HCT116 (cell line): ENCODE data around the gene PSME3IP1. TPM values are rescaled to one million over a fixed set of nuclear protein-coding genes. Genes with fewer than 3 reads are reported as not detected.

Experiments
- ATAC-seq: fragments of 200-7000 bp; cut with Tn5 transposase; 2 replicates; pipeline ENCODE4 v1.9.1; 2020; ENCODE audit warnings: mild to moderate bottlenecking, moderate library complexity
- BruUV-seq: library from RNA; stranded (reverse); fragments of 400-500 nt; replicated peaks from 2 replicates; lab custom pipeline; 2021; lab: Mats Ljungman, UMichigan
- CTCF ChIA-PET: fragments of 300-600 bp; sonication (Branson Sonifier 250); formaldehyde crosslinking; loops from one replicate; lab custom pipeline; 2021; ENCODE audit warnings: antibody characterized with exemption; lab: Charles Lee
- POLR2A ChIA-PET: fragments of 300-600, 350-600 bp; sonication (Branson Sonifier 250); formaldehyde crosslinking; loops from one replicate; lab custom pipeline; 2021; ENCODE audit warnings: antibody characterized with exemption; lab: Charles Lee
- RAD21 ChIA-PET, 2 experiments: fragments of 300-600 bp; sonication (Branson Sonifier 250); formaldehyde crosslinking; loops; one replicate each; lab custom pipeline; 2023; ENCODE audit warnings: low total read pairs in 2 of 2; ENCODE audit not compliant: uncharacterized antibody in 2 of 2, unreplicated experiment in 2 of 2, low non-redundant PET in 1 of 2; lab: Charles Lee
- DNase-seq: peaks from one replicate; pipeline ENCODE4 v3.0.0-alpha.2; 2010; ENCODE audit warnings: low read depth, low spot score
- H2AFZ ChIP-seq: fragments of 200-600 bp; shearing (Covaris generic), sonication (generic); 2 replicates; pipeline ENCODE4 v1.6.1; 2017; ENCODE audit warnings: low read depth, mixed run types, mixed read lengths, antibody characterized with exemption, low read length; ENCODE audit not compliant: poor library complexity, severe bottlenecking
- H3K27ac ChIP-seq: 2 replicates; pipeline ENCODE4 v1.5.1; 2012; ENCODE audit warnings: low read depth, low read length
- H3K27me3 ChIP-seq: fragments of 200-600 bp; sonication (generic); 2 replicates; pipeline ENCODE4 v1.6.1; 2016; ENCODE audit warnings: mixed run types, low read length, mixed read lengths; ENCODE audit not compliant: insufficient read depth
- H3K36me3 ChIP-seq, 2 experiments: fragments of 200-500 bp in 1 of 2; fragments of 200-600 bp in 1 of 2; sonication (Bioruptor generic) in 1 of 2; sonication (generic) in 1 of 2; 2 replicates each; pipeline versions ENCODE4 v1.5.1 to v1.6.1; 2014 to 2016; ENCODE audit warnings: low read length in 2 of 2, inconsistent platforms in 1 of 2, mixed read lengths in 1 of 2, mixed run types in 1 of 2; ENCODE audit not compliant: insufficient read depth in 2 of 2, control insufficient read depth in 1 of 2
- H3K4me1 ChIP-seq, 2 experiments: fragments of 200-600 bp in 1 of 2; sonication (generic) in 1 of 2; 2 replicates each; pipeline versions ENCODE4 v1.5.1 to v1.6.1; 2012 to 2017; ENCODE audit warnings: low read length in 2 of 2, inconsistent platforms in 1 of 2, mild to moderate bottlenecking in 1 of 2, mixed read lengths in 1 of 2, mixed run types in 1 of 2, moderate library complexity in 1 of 2; ENCODE audit not compliant: insufficient read depth in 2 of 2, control insufficient read depth in 1 of 2
- H3K4me2 ChIP-seq: fragments of 200-600 bp; sonication (generic); 2 replicates; pipeline ENCODE4 v1.6.1; 2017; ENCODE audit warnings: mixed run types, low read length, mixed read lengths
- H3K4me3 ChIP-seq, 2 experiments: fragments of 200-600 bp in 1 of 2; sonication (generic) in 1 of 2; replicated peaks in 1 of 2; 2 replicates each; pipeline ENCODE4 v1.5.1; 2011 to 2016; ENCODE audit warnings: low read length in 2 of 2, control low read depth in 1 of 2, low read depth in 1 of 2, mild to moderate bottlenecking in 1 of 2, mixed read lengths in 1 of 2, mixed run types in 1 of 2
- H3K79me2 ChIP-seq: fragments of 200-600 bp; sonication (generic); 2 replicates; pipeline ENCODE4 v1.6.1; 2017; ENCODE audit warnings: mild to moderate bottlenecking, mixed run types, low read length, moderate library complexity, mixed read lengths; ENCODE audit not compliant: insufficient read depth
- H3K9ac ChIP-seq: fragments of 200-600 bp; sonication (generic); 2 replicates; pipeline ENCODE4 v1.6.1; 2016; ENCODE audit warnings: low read length, mixed read lengths
- H3K9me2 ChIP-seq: fragments of 200-600 bp; sonication (generic), shearing (Covaris generic); 2 replicates; pipeline ENCODE4 v1.6.1; 2017; ENCODE audit warnings: mixed run types, mild to moderate bottlenecking, moderate library complexity; ENCODE audit not compliant: insufficient read depth
- H3K9me3 ChIP-seq, 2 experiments: fragments of 200-500 bp in 1 of 2; fragments of 200-600 bp in 1 of 2; sonication (Bioruptor generic) in 1 of 2; sonication (generic) in 1 of 2; 2 replicates each; pipeline ENCODE4 v1.6.1; 2014 to 2017; ENCODE audit warnings: low read length in 2 of 2, mixed read lengths in 2 of 2, inconsistent platforms in 1 of 2, low read depth in 1 of 2, mild to moderate bottlenecking in 1 of 2, mixed run types in 1 of 2, moderate library complexity in 1 of 2; ENCODE audit not compliant: control insufficient read depth in 1 of 2, insufficient read depth in 1 of 2
- H4K20me1 ChIP-seq: fragments of 200-600 bp; sonication (generic), shearing (Covaris generic); 2 replicates; pipeline ENCODE4 v1.6.1; 2017; ENCODE audit warnings: mixed run types, mild to moderate bottlenecking, moderate library complexity; ENCODE audit not compliant: insufficient read depth
- ATF3 ChIP-seq: IDR thresholded peaks from 2 replicates; pipeline ENCODE4 v1.6.1; 2012
- CBX3 ChIP-seq: IDR thresholded peaks from 2 replicates; pipeline ENCODE4 v1.6.1; 2012; ENCODE audit warnings: low read depth
- CEBPB ChIP-seq: IDR thresholded peaks from 2 replicates; pipeline ENCODE4 v1.6.1; 2012; ENCODE audit warnings: low read depth
- CTCF ChIP-seq, 3 experiments: fragments of 200-600 bp in 1 of 3; sonication (generic) in 1 of 3; IDR thresholded peaks in 2 of 3; conservative IDR thresholded peaks in 1 of 3; 2 replicates each; pipeline ENCODE4 v1.5.1; 2012 to 2017; ENCODE audit warnings: low read depth in 2 of 3, low read length in 2 of 3, antibody characterized with exemption in 1 of 3, borderline replicate concordance in 1 of 3, control low read depth in 1 of 3, mild to moderate bottlenecking in 1 of 3, mixed read lengths in 1 of 3, mixed run types in 1 of 3, moderate library complexity in 1 of 3; ENCODE audit not compliant: insufficient read depth in 1 of 3
- EGR1 ChIP-seq: IDR thresholded peaks from 2 replicates; pipeline ENCODE4 v1.6.1; 2012; ENCODE audit warnings: low read depth
- EZH2phosphoT487 ChIP-seq: fragments of 200-600 bp; IDR thresholded peaks from 2 replicates; pipeline ENCODE4 v1.6.1; 2018; ENCODE audit warnings: antibody characterized with exemption, borderline replicate concordance
- FOSL1 ChIP-seq: IDR thresholded peaks from 2 replicates; pipeline ENCODE4 v1.6.1; 2012; ENCODE audit warnings: low read depth
- JUND ChIP-seq: IDR thresholded peaks from 2 replicates; pipeline ENCODE4 v1.6.1; 2012
- POLR2A ChIP-seq: IDR thresholded peaks from 2 replicates; pipeline ENCODE4 v1.7.0; 2011; ENCODE audit warnings: borderline replicate concordance; ENCODE audit not compliant: insufficient read depth, insufficient read length; ENCODE audit errors: extremely low read depth
- REST ChIP-seq: IDR thresholded peaks from 2 replicates; pipeline ENCODE4 v1.6.1; 2012; ENCODE audit warnings: low read depth
- SIN3A ChIP-seq: IDR thresholded peaks from 2 replicates; pipeline ENCODE4 v1.6.1; 2012; ENCODE audit warnings: low read depth
- SRF ChIP-seq: IDR thresholded peaks from 2 replicates; pipeline ENCODE4 v1.6.1; 2012; ENCODE audit warnings: low read depth
- ZBTB33 ChIP-seq: IDR thresholded peaks from 2 replicates; pipeline ENCODE4 v1.6.1; 2011; ENCODE audit warnings: mild to moderate bottlenecking, low read length, moderate library complexity; ENCODE audit not compliant: insufficient replicate concordance; ENCODE audit errors: extremely low read depth
- intact Hi-C: fragments of 100-400 bp; cut with micrococcal nuclease; formaldehyde crosslinking; loops from 2 replicates; pipeline ENCODE4 v1.10.0; 2022
- total RNA-seq: library from RNA; stranded (reverse); gene quantifications from one replicate; pipeline ENCODE4 v1.2.1, GENCODE V29; 2021; ENCODE audit not compliant: unreplicated experiment

Gene PSME3IP1
- total RNA-seq, 1 experiment from 2014 or later = 88.5 TPM

- ATAC-seq = no peak
- Histone ChIP-seq H3K4me3 (no peak overlapping the region), H3K79me2 (no peaks in the 10 kb centered on the region), H3K4me1 (no peaks in the 10 kb centered on the region), H3K27me3 (no peaks in the 10 kb centered on the region), H3K4me2 (no peak overlapping the region), H3K36me3 (peaks cover 0 to 5% of the 10 kb centered on the region in 2 experiments; a peak in 1 of 4 replicates), H3K9me2 (no peaks in the 10 kb centered on the region), H3K9me3 (no peaks in the 10 kb centered on the region), H3K9ac (no peak overlapping the region), H2AFZ (no peak overlapping the region), H4K20me1 (no peaks in the 10 kb centered on the region), H3K27ac (no peak overlapping the region)
- intact Hi-C loops = no loop called here
- no TSS peak for BruUV-seq
- TF ChIP-seq CTCF (IDR thresholded peaks at IDR 0.05 in 2 of 3, conservative IDR thresholded peaks at IDR 0.05 in 1 of 3; ENCODE audit: borderline replicate concordance in 1 of 3, insufficient read depth in 1 of 3, low read depth in 2 of 3, low read length in 2 of 3) (no peak), EGR1 (no peak), SIN3A (no peak), JUND (no peak), CBX3 (no peak), CEBPB (no peak), ATF3 (no peak), EZH2phosphoT487 (no peak), ZBTB33 (no peak), REST (no peak), SRF (no peak), POLR2A (no peak), FOSL1 (no peak)
- ChIA-PET CTCF (no interaction called here), RAD21 (no interaction called here), POLR2A (interaction anchor here (0.6 kb wide), 1 partner anchor 54 kb away, joined by 5 read pairs; no protein-coding TSS in a partner anchor)
- no peak for DNase-seq
Observed at GRCh38 chr16:57147381-57148221, 38.2 kb downstream of the PSME3IP1 start.
